Left lung (tissue), 10 donors: ENCODE data around the gene PEX19. TPM values are rescaled to one million over a fixed set of nuclear protein-coding genes. Genes with fewer than 3 reads are reported as not detected.

ENCODE experiments used
- ATAC-seq: fragments of 200-7000 bp; cut with Tn5 transposase; one replicate; pipeline ENCODE4 v1.9.1; 2020; ENCODE audit warnings: moderate library complexity
- DNase-seq, 4 donors: peaks; one replicate each; pipeline ENCODE4 v3.0.0-alpha.2; 2013 to 2020
- H3K27ac ChIP-seq, 2 donors: fragments of 200-600 bp; sonication (generic) in 1 of 2; one replicate each; pipeline versions ENCODE4 v1.5.0 to v1.8.0; 2020 to 2021
- H3K27me3 ChIP-seq, 2 donors: fragments of 200-600 bp; sonication (generic) in 1 of 2; one replicate each; pipeline versions ENCODE4 v1.5.0 to v1.8.0; 2020 to 2021
- H3K36me3 ChIP-seq, 2 donors: fragments of 200-600 bp; sonication (generic) in 1 of 2; one replicate each; pipeline versions ENCODE4 v1.5.0 to v1.8.0; 2020 to 2021
- H3K4me1 ChIP-seq, 2 donors: fragments of 200-600 bp; one replicate each; pipeline ENCODE4 v1.8.0; 2021
- H3K4me3 ChIP-seq, 2 donors: fragments of 200-600 bp; sonication (generic) in 1 of 2; one replicate each; pipeline versions ENCODE4 v1.5.0 to v1.8.0; 2020 to 2021; ENCODE audit warnings: mild to moderate bottlenecking in 1 of 2
- H3K9me3 ChIP-seq, 2 donors: fragments of 200-600 bp; sonication (generic) in 1 of 2; one replicate each; pipeline versions ENCODE4 v1.5.0 to v1.8.0; 2020 to 2021
- intact Hi-C, 2 donors: fragments of 100-400 bp; cut with DNase I; formaldehyde crosslinking; loops; one replicate each; pipeline versions ENCODE4 v1.11.2 to v1.14.2; 2022
- polyA plus RNA-seq, 6 donors: library from polyadenylated mRNA; unstranded; fragments of 120-200 nt; gene quantifications; one replicate each; pipeline ENCODE4 v1.2.1, GENCODE V29; 2013; ENCODE audit not compliant: insufficient read length in 6 of 6
- total RNA-seq, 2 donors: library from RNA; stranded (reverse); fragmentation: NEBNext Ultra II Directional; extraction: Animal tissue kit (Norgen Biotek cat#: 25700); gene quantifications; one replicate each; pipeline ENCODE4 v1.2.1, GENCODE V29; 2021
- TF ChIP-seq, protein P1 (sequence below), 2 donors: fragments of 200-600 bp; sonication (generic) in 1 of 2; IDR thresholded peaks; one replicate each; pipeline versions ENCODE4 v1.5.0 to v1.8.0; 2021; ENCODE audit warnings: antibody characterized with exemption in 2 of 2
- donor health status: DM: no; HTN: yes; CAD: no.
- donor health status: DM: no; HTN: no; CAD: no.

Gene PEX19
- total and polyA plus RNA-seq, 8 donors = 42.9 to 76.0 (median 68.6) TPM

- H3K27me3 ChIP-seq = no peaks in the 10 kb centered on the region
- TF ChIP-seq, protein P1, sequence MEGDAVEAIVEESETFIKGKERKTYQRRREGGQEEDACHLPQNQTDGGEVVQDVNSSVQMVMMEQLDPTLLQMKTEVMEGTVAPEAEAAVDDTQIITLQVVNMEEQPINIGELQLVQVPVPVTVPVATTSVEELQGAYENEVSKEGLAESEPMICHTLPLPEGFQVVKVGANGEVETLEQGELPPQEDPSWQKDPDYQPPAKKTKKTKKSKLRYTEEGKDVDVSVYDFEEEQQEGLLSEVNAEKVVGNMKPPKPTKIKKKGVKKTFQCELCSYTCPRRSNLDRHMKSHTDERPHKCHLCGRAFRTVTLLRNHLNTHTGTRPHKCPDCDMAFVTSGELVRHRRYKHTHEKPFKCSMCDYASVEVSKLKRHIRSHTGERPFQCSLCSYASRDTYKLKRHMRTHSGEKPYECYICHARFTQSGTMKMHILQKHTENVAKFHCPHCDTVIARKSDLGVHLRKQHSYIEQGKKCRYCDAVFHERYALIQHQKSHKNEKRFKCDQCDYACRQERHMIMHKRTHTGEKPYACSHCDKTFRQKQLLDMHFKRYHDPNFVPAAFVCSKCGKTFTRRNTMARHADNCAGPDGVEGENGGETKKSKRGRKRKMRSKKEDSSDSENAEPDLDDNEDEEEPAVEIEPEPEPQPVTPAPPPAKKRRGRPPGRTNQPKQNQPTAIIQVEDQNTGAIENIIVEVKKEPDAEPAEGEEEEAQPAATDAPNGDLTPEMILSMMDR (IDR thresholded peaks at IDR 0.05) = no peak
- H3K4me3 ChIP-seq = no peak overlapping the region
- H3K27ac ChIP-seq = no peak overlapping the region
- H3K4me1 ChIP-seq = no peaks in the 10 kb centered on the region
- peaks cover 0 to 100% of the 10 kb centered on the region in 2 donors for H3K36me3 ChIP-seq
- intact Hi-C loops = no loop called here
- ATAC-seq = no peak
- no peak for DNase-seq
- no peaks in the 10 kb centered on the region for H3K9me3 ChIP-seq
Observed at GRCh38 chr1:160328184-160328583, 43.3 kb upstream of the PEX19 start.

DNA sequence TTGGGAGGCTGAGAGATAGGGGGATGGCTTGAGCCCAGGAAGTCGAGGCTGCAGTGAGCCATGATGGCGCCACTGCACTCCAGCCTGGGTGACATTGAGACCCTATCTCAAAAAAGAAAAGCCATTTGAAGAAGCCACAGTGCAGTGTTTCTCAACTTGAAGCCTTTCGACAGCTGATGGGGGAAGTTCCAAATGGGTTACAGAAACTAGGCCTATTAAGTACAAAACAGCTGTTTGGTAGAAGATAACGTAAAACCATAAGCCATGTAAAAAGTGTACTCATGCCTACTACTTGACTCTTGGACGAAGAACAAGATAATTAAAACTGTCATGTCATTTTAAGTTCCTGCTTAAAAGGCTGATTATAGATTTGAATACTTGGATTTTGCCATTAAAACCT lies 41.5 kb upstream of the PEX19 start:
- Histone ChIP-seq H3K4me1 (no peaks in the 10 kb centered on the region), H3K9me3 (no peaks in the 10 kb centered on the region), H3K36me3 (peaks cover 0 to 100% of the 10 kb centered on the region in 2 donors), H3K27ac (no peak overlapping the region), H3K4me3 (no peak overlapping the region), H3K27me3 (no peaks in the 10 kb centered on the region)
- DNase-seq (no peak), ATAC-seq (no peak)
- TF ChIP-seq, protein P1 (IDR thresholded peaks at IDR 0.05) = no peak
- intact Hi-C loops = no loop called here

GRCh38 chr1:160325252-160325651 lies 40.3 kb upstream of the PEX19 start:
- DNase-seq (no peak), ATAC-seq (no peak)
- TF ChIP-seq, protein P1 (IDR thresholded peaks at IDR 0.05) = no peak
- peaks cover 0 to 97% of the 10 kb centered on the region in 2 donors for H3K36me3 ChIP-seq
- no peak overlapping the region for H3K4me3 ChIP-seq
- H3K9me3 ChIP-seq = no peaks in the 10 kb centered on the region
- intact Hi-C loops = no loop called here
- H3K27ac ChIP-seq = no peak overlapping the region
- no peaks in the 10 kb centered on the region for H3K4me1 ChIP-seq
- H3K27me3 ChIP-seq = no peaks in the 10 kb centered on the region

- intact Hi-C loops = no loop called here
- Histone ChIP-seq H3K9me3 (no peaks in the 10 kb centered on the region), H3K27ac (no peak overlapping the region), H3K27me3 (no peaks in the 10 kb centered on the region), H3K4me1 (no peaks in the 10 kb centered on the region), H3K36me3 (peaks cover 0 to 94% of the 10 kb centered on the region in 2 donors), H3K4me3 (no peak overlapping the region)
- TF ChIP-seq, protein P1 (IDR thresholded peaks at IDR 0.05) = no peak
- DNase-seq (no peak), ATAC-seq (no peak)
Observed at GRCh38 chr1:160322831-160323230, 37.9 kb upstream of the PEX19 start.

GRCh38 chr1:160315359-160315758 lies 30.4 kb upstream of the PEX19 start:
- intact Hi-C loops = no loop called here
- H3K4me1 ChIP-seq = no peaks in the 10 kb centered on the region
- ATAC-seq = no peak
- no peaks in the 10 kb centered on the region for H3K9me3 ChIP-seq
- no peaks in the 10 kb centered on the region for H3K27me3 ChIP-seq
- DNase-seq = no peak
- TF ChIP-seq, protein P1 (IDR thresholded peaks at IDR 0.05) = no peak
- peaks cover 0 to 97% of the 10 kb centered on the region in 2 donors for H3K36me3 ChIP-seq
- no peak overlapping the region for H3K4me3 ChIP-seq
- H3K27ac ChIP-seq = no peak overlapping the region
